HepG2 (cell line): Measurements from ENCODE around the gene BCAS3. TPM values are rescaled to one million over a fixed set of nuclear protein-coding genes. Genes with fewer than 3 reads are reported as not detected.

Source experiments
- ATAD3A ChIP-seq: sonication (generic); formaldehyde crosslinking; IDR thresholded peaks from 2 replicates; pipeline ENCODE4 v1.4.0; 2020; ENCODE audit warnings: missing genetic modification reagents
- BORCS8-MEF2B ChIP-seq: sonication (generic); formaldehyde crosslinking; IDR thresholded peaks from 2 replicates; pipeline ENCODE4 v1.8.0; 2022; ENCODE audit warnings: mild to moderate bottlenecking, missing genetic modification reagents
- E2F5 ChIP-seq: sonication (generic); formaldehyde crosslinking; conservative IDR thresholded peaks from 2 replicates; pipeline ENCODE4 v1.4.0; 2020; ENCODE audit warnings: missing genetic modification reagents
- ETV5 ChIP-seq: IDR thresholded peaks from 2 replicates; pipeline ENCODE4 v1.6.1; 2018; ENCODE audit warnings: missing biosample characterization, missing genetic modification reagents, inconsistent platforms, borderline replicate concordance
- GPN1 ChIP-seq: sonication (generic); formaldehyde crosslinking; IDR thresholded peaks from 2 replicates; pipeline ENCODE4 v1.5.1; 2020; ENCODE audit warnings: missing genetic modification reagents, borderline replicate concordance
- JUN ChIP-seq: sonication (generic); formaldehyde crosslinking; IDR thresholded peaks from 2 replicates; pipeline ENCODE4 v1.4.0; 2020; ENCODE audit warnings: mild to moderate bottlenecking, missing genetic modification reagents
- MAFF ChIP-seq: IDR thresholded peaks from 2 replicates; pipeline ENCODE4 v1.6.1; 2011; ENCODE audit warnings: low read depth, low read length, improper control_type of control experiment
- MTF2 ChIP-seq: sonication (generic); formaldehyde crosslinking; IDR thresholded peaks from 2 replicates; pipeline ENCODE4 v1.5.0; 2020; ENCODE audit warnings: missing genetic modification reagents, borderline replicate concordance
- NFYB ChIP-seq: sonication (generic); formaldehyde crosslinking; IDR thresholded peaks from 2 replicates; pipeline ENCODE4 v1.4.0; 2020; ENCODE audit warnings: missing genetic modification reagents
- NR2F1 ChIP-seq, 2 experiments: fragments of 450-650 bp in 1 of 2; formaldehyde crosslinking in 1 of 2; IDR thresholded peaks; 2 replicates each; pipeline versions ENCODE4 v1.5.0 to v1.6.1; 2016 to 2020; ENCODE audit warnings: mild to moderate bottlenecking in 1 of 2, missing compliant biosample characterization in 1 of 2, missing genetic modification reagents in 1 of 2, moderate library complexity in 1 of 2
- RARG ChIP-seq: sonication (generic); formaldehyde crosslinking; IDR thresholded peaks from 2 replicates; pipeline ENCODE4 v1.4.0; 2020; ENCODE audit warnings: low read depth, mild to moderate bottlenecking, missing genetic modification reagents
- RNF2 ChIP-seq: fragments of 450-650 bp; conservative IDR thresholded peaks from 2 replicates; pipeline ENCODE4 v1.6.1; 2016; ENCODE audit warnings: low read depth
- SALL2 ChIP-seq: sonication (generic); formaldehyde crosslinking; IDR thresholded peaks from 2 replicates; pipeline ENCODE4 v1.8.1; 2023; ENCODE audit warnings: mild to moderate bottlenecking, missing genetic modification reagents, inconsistent platforms
- SIX4 ChIP-seq: sonication (generic); formaldehyde crosslinking; IDR thresholded peaks from 2 replicates; pipeline ENCODE4 v1.4.0; 2020; ENCODE audit warnings: missing genetic modification reagents
- SMAD1 ChIP-seq: sonication (generic); formaldehyde crosslinking; IDR thresholded peaks from 2 replicates; pipeline ENCODE4 v1.4.0; 2020; ENCODE audit warnings: missing genetic modification reagents, low read depth, mild to moderate bottlenecking, borderline replicate concordance
- TBP ChIP-seq: sonication (generic); formaldehyde crosslinking; IDR thresholded peaks from 2 replicates; pipeline ENCODE4 v1.5.0; 2020; ENCODE audit warnings: missing genetic modification reagents
- THAP8 ChIP-seq: sonication (generic); formaldehyde crosslinking; IDR thresholded peaks from 2 replicates; pipeline ENCODE4 v1.5.1; 2020; ENCODE audit warnings: missing genetic modification reagents, mild to moderate bottlenecking, borderline replicate concordance
- ZBTB46 ChIP-seq: sonication (generic); formaldehyde crosslinking; IDR thresholded peaks from 2 replicates; pipeline ENCODE4 v1.4.0; 2020; ENCODE audit warnings: mild to moderate bottlenecking, missing genetic modification reagents, borderline replicate concordance
- ZEB1 ChIP-seq: IDR thresholded peaks from 2 replicates; pipeline ENCODE4 v1.6.1; 2012; ENCODE audit warnings: mild to moderate bottlenecking, low read depth, inconsistent platforms; ENCODE audit not compliant: insufficient replicate concordance
- ZFP90 ChIP-seq: sonication (generic); formaldehyde crosslinking; IDR thresholded peaks from 2 replicates; pipeline ENCODE4 v1.8.0; 2022; ENCODE audit warnings: missing genetic modification reagents, mild to moderate bottlenecking, inconsistent platforms, borderline replicate concordance
- ZNF17 ChIP-seq: sonication (generic); formaldehyde crosslinking; IDR thresholded peaks from 2 replicates; pipeline ENCODE4 v1.5.0; 2020; ENCODE audit warnings: mild to moderate bottlenecking, missing genetic modification reagents
- ZNF564 ChIP-seq: sonication (generic); formaldehyde crosslinking; IDR thresholded peaks from 2 replicates; pipeline ENCODE4 v1.8.1; 2023; ENCODE audit warnings: mild to moderate bottlenecking, missing genetic modification reagents
- ZNF660 ChIP-seq: sonication (generic); formaldehyde crosslinking; IDR thresholded peaks from 2 replicates; pipeline ENCODE4 v1.5.1; 2020; ENCODE audit warnings: mild to moderate bottlenecking, low read depth, missing genetic modification reagents, borderline replicate concordance
- ZNF672 ChIP-seq: sonication (generic); formaldehyde crosslinking; IDR thresholded peaks from 2 replicates; pipeline ENCODE4 v1.8.1; 2022; ENCODE audit warnings: missing genetic modification reagents
- ZNF780A ChIP-seq: sonication (generic); formaldehyde crosslinking; IDR thresholded peaks from 2 replicates; pipeline ENCODE4 v1.8.0; 2022; ENCODE audit warnings: mild to moderate bottlenecking, missing genetic modification reagents, moderate library complexity
- ZNF781 ChIP-seq: sonication (generic); formaldehyde crosslinking; IDR thresholded peaks from 2 replicates; pipeline ENCODE4 v1.5.1; 2020; ENCODE audit warnings: borderline replicate concordance, mild to moderate bottlenecking, missing genetic modification reagents; ENCODE audit errors: not compliant biosample characterization
- ZSCAN21 ChIP-seq: sonication (generic); formaldehyde crosslinking; IDR thresholded peaks from 2 replicates; pipeline ENCODE4 v1.8.0; 2022; ENCODE audit warnings: mild to moderate bottlenecking, missing genetic modification reagents, moderate library complexity, borderline replicate concordance
- polyA plus RNA-seq, 8 experiments: library from polyadenylated mRNA; depleted of rRNA in 3 of 8; stranded (reverse) in 7 of 8; unstranded in 1 of 8; fragments of >200 nt; fragmentation: Illumina TruSeq in 4 of 8; extraction: Trizol in 4 of 8; gene quantifications; 2 replicates each; pipeline versions ENCODE4 v1.2.1 to v1.2.3, GENCODE V29; 2011 to 2016; ENCODE audit warnings: low read depth in 4 of 8, missing spikeins in 1 of 8, mixed read lengths in 1 of 8; ENCODE audit not compliant: insufficient read depth in 1 of 8
- total RNA-seq, 5 experiments: library from RNA; depleted of rRNA; stranded (reverse); fragments of >200 nt; fragmentation: Illumina TruSeq; extraction: Trizol; gene quantifications; 2 replicates each; pipeline ENCODE4 v1.2.3, GENCODE V29; 2016; ENCODE audit warnings: low read depth in 1 of 5

Gene BCAS3
- total and polyA plus RNA-seq, 2 of the 13 experiments (the other 11 are each of a cell fraction or from before 2014, with no cell fraction given) = 10.7 to 11.2 TPM

- TF ChIP-seq ETV5 (peak; percentile 95), GPN1 (CRISPR knock-in tag) (no peak), RARG (CRISPR knock-in tag) (0 out of 2 replicates have a peak, but pooled peaks have one; percentile 73), ZNF17 (CRISPR knock-in tag) (no peak), ZNF781 (CRISPR knock-in tag) (peak; percentile 34), ZNF660 (no peak), ATAD3A (CRISPR knock-in tag) (no peak), MAFF (no peak), ZNF780A (CRISPR knock-in tag) (no peak), BORCS8-MEF2B (CRISPR knock-in tag) (0 out of 2 replicates have a peak, but pooled peaks have one; percentile 16), JUN (CRISPR knock-in tag) (peak; percentile 93), NFYB (peak; percentile 16; the same call in 1 of the 2 replicates), ZFP90 (0 out of 2 replicates have a peak, but pooled peaks have one; percentile 5), MTF2 (no peak), THAP8 (CRISPR knock-in tag) (no peak), ZEB1 (peak; percentile 87), SIX4 (CRISPR knock-in tag) (peak; percentile 76), ZSCAN21 (CRISPR knock-in tag) (peak; percentile 63; the same call in 1 of the 2 replicates), SMAD1 (peak; percentile 61; the same call in 1 of the 2 replicates), NR2F1 (CRISPR knock-in tag; IDR thresholded peaks at IDR 0.05) (peak in 1 of 2 experiments; percentile 72; a peak in 1 of 4 replicates), TBP (CRISPR knock-in tag) (no peak), E2F5 (CRISPR knock-in tag) (peak; percentile 65; the same call in 1 of the 2 replicates), RNF2 (no peak; the same call in 1 of the 2 replicates), SALL2 (CRISPR knock-in tag) (no peak; the same call in 1 of the 2 replicates), ZNF564 (no peak), ZNF672 (no peak), ZBTB46 (CRISPR knock-in tag) (peak; percentile 95; the same call in 1 of the 2 replicates)
Observed at GRCh38 chr17:61335845-61336655, 658.4 kb downstream of the BCAS3 start (continued).
